Spleen (tissue), 11 donors: ENCODE results near the gene LAIR2. TPM values are rescaled to one million over a fixed set of nuclear protein-coding genes. Genes with fewer than 3 reads are reported as not detected.

Experiments
- DNase-seq: peaks from one replicate; pipeline ENCODE4 v3.0.0-alpha.2; 2020
- H3K27ac ChIP-seq, 8 donors: fragments of 200-600 bp; sonication (generic) in 7 of 8; 1 replicate in 4 of 8; 2 replicates in 4 of 8; pipeline versions ENCODE4 v1.5.0 to v1.8.0; 2016 to 2021; ENCODE audit warnings: inconsistent platforms in 4 of 8, mild to moderate bottlenecking in 4 of 8, moderate library complexity in 1 of 8
- H3K27me3 ChIP-seq, 7 donors: fragments of 200-600 bp; sonication (generic) in 6 of 7; replicated peaks in 1 of 7; 1 replicate in 4 of 7; 2 replicates in 3 of 7; pipeline versions ENCODE4 v1.5.0 to v1.8.0; 2016 to 2021; ENCODE audit warnings: inconsistent platforms in 3 of 7, mild to moderate bottlenecking in 1 of 7
- H3K36me3 ChIP-seq, 6 donors: fragments of 200-600 bp; sonication (generic) in 5 of 6; 1 replicate in 4 of 6; 2 replicates in 2 of 6; pipeline versions ENCODE4 v1.5.0 to v1.8.0; 2016 to 2021; ENCODE audit warnings: inconsistent platforms in 2 of 6
- H3K4me1 ChIP-seq, 6 donors: fragments of 200-600 bp; sonication (generic) in 5 of 6; 1 replicate in 3 of 6; 2 replicates in 3 of 6; pipeline versions ENCODE4 v1.5.0 to v1.8.0; 2016 to 2021; ENCODE audit warnings: inconsistent platforms in 3 of 6
- H3K4me3 ChIP-seq, 8 donors: fragments of 200-600 bp; sonication (generic) in 7 of 8; 1 replicate in 4 of 8; 2 replicates in 4 of 8; pipeline versions ENCODE4 v1.5.0 to v1.8.0; 2016 to 2021; ENCODE audit warnings: inconsistent platforms in 4 of 8, mild to moderate bottlenecking in 4 of 8, moderate library complexity in 2 of 8
- H3K9me3 ChIP-seq, 8 donors: fragments of 200-600 bp; sonication (generic) in 7 of 8; 1 replicate in 4 of 8; 2 replicates in 4 of 8; pipeline versions ENCODE4 v1.5.0 to v1.8.0; 2016 to 2021; ENCODE audit warnings: inconsistent platforms in 4 of 8
- CTCF ChIP-seq, 11 experiments: fragments of 200-600 bp in 7 of 11; fragments of 450-650 bp in 4 of 11; sonication (generic) in 4 of 11; IDR thresholded peaks in 8 of 11; conservative IDR thresholded peaks in 3 of 11; 1 replicate in 7 of 11; 2 replicates in 4 of 11; pipeline versions ENCODE4 v1.4.0 to v1.8.0; 2016 to 2021; ENCODE audit warnings: antibody characterized with exemption in 11 of 11, inconsistent platforms in 4 of 11, mild to moderate bottlenecking in 1 of 11
- POLR2A ChIP-seq, 3 donors: fragments of 450-650 bp; IDR thresholded peaks; one replicate each; pipeline ENCODE4 v1.5.1; 2017; ENCODE audit warnings: antibody characterized with exemption in 3 of 3, mild to moderate bottlenecking in 1 of 3
- POLR2AphosphoS5 ChIP-seq, 3 donors: sonication (generic); formaldehyde crosslinking; IDR thresholded peaks; one replicate each; pipeline ENCODE4 v1.5.1; 2017; ENCODE audit warnings: antibody characterized with exemption in 3 of 3
- WGBS, 5 donors: extraction: QIAGEN DNeasy Blood & Tissue Kit in 3 of 5; methylation state at CpG; one replicate each; pipeline versions ENCODE4 v1.1.5 to v1.1.7; 2013 to 2018; 5-methylcytosine and 5-hydroxymethylcytosine counted together
- intact Hi-C: fragments of 100-400 bp; cut with DNase I; formaldehyde crosslinking; loops from one replicate; pipeline ENCODE4 v1.15.0; 2023; ENCODE audit warnings: low total_unique reads
- polyA plus RNA-seq, 3 donors: library from polyadenylated mRNA; stranded (reverse); fragments of 200-250 nt; gene quantifications; one replicate each; pipeline ENCODE4 v1.2.1, GENCODE V29; 2013
- total RNA-seq, 7 donors: library from RNA; depleted of rRNA in 3 of 7; stranded (reverse); fragments of >200 nt in 3 of 7; fragmentation: NEBNext Ultra II Directional in 4 of 7; extraction: Animal tissue kit (Norgen Biotek cat#: 25700) in 4 of 7; gene quantifications; one replicate each; pipeline versions ENCODE4 v1.1.0 to v1.2.1, GENCODE V29; 2016 to 2021
- donor health status: healthy with polysubstance abuse.
- donor health status: DM: no; HTN: no; CAD: no; lungs with moderate emphysema.
- donor health status: DM: no; HTN: no; CAD: no.
- donor health status: Bipolar disorder and iron deficiency.
- donor health status: healthy.
- donor health status: DM: no; HTN: no; CAD: no.
- donor health status: DM: yes; HTN: yes; CAD: no.

Gene LAIR2
- total and polyA plus RNA-seq, 10 donors, result 0.28 to 4.9 (median 3.1) TPM; not detected in 4

GRCh38 chr19:54470276-54470887, 32.2 kb upstream of the LAIR2 start:
- TF ChIP-seq POLR2AphosphoS5 (IDR thresholded peaks at IDR 0.05) (no peak), CTCF (IDR thresholded peaks at IDR 0.05 in 8 of 11, conservative IDR thresholded peaks at IDR 0.05 in 3 of 11) (no peak), POLR2A (IDR thresholded peaks at IDR 0.05) (no peak)
- 77 to 83% (median 80%) methylated on average over 10 of the region's 10 CpGs for WGBS, 5 donors
- no peak for DNase-seq
- H3K27me3 ChIP-seq, result peaks cover 0 to 64% (median 10%) of the 10 kb centered on the region in 7 donors
- H3K4me1 ChIP-seq, result peaks cover 15 to 39% (median 34%) of the 10 kb centered on the region in 6 donors
- peak overlapping the region in 4 of 8 donors; percentile 46 to 79 (median 72) for H3K27ac ChIP-seq
- intact Hi-C loops, result no loop called here
- H3K9me3 ChIP-seq, result no peaks in the 10 kb centered on the region
- no peaks in the 10 kb centered on the region for H3K36me3 ChIP-seq
- H3K4me3 ChIP-seq, result peak overlapping the region in 3 of 8 donors; percentile 31 to 64 (median 41)

- TF ChIP-seq POLR2AphosphoS5 (IDR thresholded peaks at IDR 0.05) (peak in 2 of 3 donors; percentile 48 to 60), CTCF (IDR thresholded peaks at IDR 0.05 in 8 of 11, conservative IDR thresholded peaks at IDR 0.05 in 3 of 11) (no peak)
- Histone ChIP-seq H3K36me3 (no peaks in the 10 kb centered on the region), H3K9me3 (no peaks in the 10 kb centered on the region), H3K4me3 (peak overlapping the region in 7 of 8 donors; percentile 1 to 64 (median 20)), H3K27ac (peak overlapping the region; percentile 10 to 79 (median 57)), H3K27me3 (peaks cover 0 to 67% (median 10%) of the 10 kb centered on the region in 7 donors), H3K4me1 (peaks cover 15 to 39% (median 34%) of the 10 kb centered on the region in 6 donors)
- intact Hi-C loops, result no loop called here
- WGBS, 5 donors, result 2 to 5% (median 2%) methylated on average over 28 to 60 of the region's 60 CpGs
- peak; percentile 73 for DNase-seq
Observed at GRCh38 chr19:54470991-54471782, 31.4 kb upstream of the LAIR2 start.

- Histone ChIP-seq H3K36me3 (no peaks in the 10 kb centered on the region), H3K27ac (peak within 1 kb of the TSS in 7 of 8 donors; percentile 51 to 80 (median 68)), H3K9me3 (no peaks in the 10 kb centered on the region), H3K4me1 (peaks cover 15 to 39% (median 34%) of the 10 kb centered on the region in 6 donors), H3K27me3 (peaks cover 0 to 83% (median 10%) of the 10 kb centered on the region in 7 donors), H3K4me3 (peak within 1 kb of the TSS in 7 of 8 donors; percentile 3 to 62 (median 22))
- intact Hi-C loops, result no loop called here
- peak; percentile 73 for DNase-seq
- 9 to 14% (median 12%) methylated on average over 11 to 14 of the region's 14 CpGs for WGBS, 5 donors
- no peak for TF ChIP-seq CTCF (IDR thresholded peaks at IDR 0.05 in 8 of 11, conservative IDR thresholded peaks at IDR 0.05 in 3 of 11)
- no peak for TF ChIP-seq POLR2A (IDR thresholded peaks at IDR 0.05)
- peak; percentile 61 to 67 (median 65) for TF ChIP-seq POLR2AphosphoS5 (IDR thresholded peaks at IDR 0.05)
Observed at GRCh38 chr19:54473071-54473891, 29.4 kb upstream of the LAIR2 start, which contains the start of gene CDC42EP5. CDC42EP5 (minus strand) TSS chr19:54473296; CDS start chr19:54465547, 7,749 bp downstream.
